HG02981 (cell line): Measurements from ENCODE around the gene NHLRC4.

ENCODE experiments used
- ATAC-seq: cut with Tn5 transposase; IDR thresholded peaks from one replicate; pipeline ENCODE4 v1.9.1; 2021; ENCODE audit warnings: mild to moderate bottlenecking, moderate library complexity; ENCODE audit not compliant: unreplicated experiment

Gene NHLRC4

GRCh38 chr16:582614-583331 is 16.0 kb downstream of the NHLRC4 start:
- no peak for ATAC-seq

- ATAC-seq, result no peak
Measured at GRCh38 chr16:583470-583814, 16.6 kb downstream of the NHLRC4 start.

- ATAC-seq, result no peak
Measured at GRCh38 chr16:583815-584591, 17.2 kb downstream of the NHLRC4 start.

- no peak for ATAC-seq
Measured at GRCh38 chr16:585351-585750, 18.5 kb downstream of the NHLRC4 start.

GRCh38 chr16:586047-586644 is 19.3 kb downstream of the NHLRC4 start:
- no peak for ATAC-seq

GRCh38 chr16:586645-587590 is 20.1 kb downstream of the NHLRC4 start:
- ATAC-seq, result no peak

GRCh38 chr16:588639-588888 is 21.8 kb downstream of the NHLRC4 start:
- peak; percentile 8 for ATAC-seq

GRCh38 chr16:588889-589657 is 22.3 kb downstream of the NHLRC4 start:
- ATAC-seq, result peak; percentile 65

- ATAC-seq, result peak; percentile 72
Measured at GRCh38 chr16:589658-590187, 22.9 kb downstream of the NHLRC4 start, which contains the start of gene RAB40C. Gene RAB40C, plus strand, starts transcription at chr16:590066. Its CDS starts 226 bp downstream, at chr16:590292.

GRCh38 chr16:590188-590814 is 23.5 kb downstream of the NHLRC4 start:
- no peak for ATAC-seq

- ATAC-seq, result no peak
Measured at GRCh38 chr16:590815-591200, 24.0 kb downstream of the NHLRC4 start.

- no peak for ATAC-seq
Measured at GRCh38 chr16:591231-591630, 24.4 kb downstream of the NHLRC4 start.

GRCh38 chr16:591892-592517 is 25.2 kb downstream of the NHLRC4 start:
- no peak for ATAC-seq

GRCh38 chr16:592518-593306 is 25.9 kb downstream of the NHLRC4 start:
- ATAC-seq, result no peak

GRCh38 chr16:593406-593805 is 26.6 kb downstream of the NHLRC4 start:
- no peak for ATAC-seq

- ATAC-seq, result no peak
Measured at GRCh38 chr16:593807-594206, 27.0 kb downstream of the NHLRC4 start.

GRCh38 chr16:595094-595528 is 28.3 kb downstream of the NHLRC4 start:
- ATAC-seq, result no peak

- ATAC-seq, result no peak
Measured at GRCh38 chr16:595942-596735, 29.3 kb downstream of the NHLRC4 start.
